ENCODE results near the gene HSP90AA1.
A peak's percentile ranks its signal among the peaks of the same experiment; 100 is the strongest.

Gene HSP90AA1

DNA sequence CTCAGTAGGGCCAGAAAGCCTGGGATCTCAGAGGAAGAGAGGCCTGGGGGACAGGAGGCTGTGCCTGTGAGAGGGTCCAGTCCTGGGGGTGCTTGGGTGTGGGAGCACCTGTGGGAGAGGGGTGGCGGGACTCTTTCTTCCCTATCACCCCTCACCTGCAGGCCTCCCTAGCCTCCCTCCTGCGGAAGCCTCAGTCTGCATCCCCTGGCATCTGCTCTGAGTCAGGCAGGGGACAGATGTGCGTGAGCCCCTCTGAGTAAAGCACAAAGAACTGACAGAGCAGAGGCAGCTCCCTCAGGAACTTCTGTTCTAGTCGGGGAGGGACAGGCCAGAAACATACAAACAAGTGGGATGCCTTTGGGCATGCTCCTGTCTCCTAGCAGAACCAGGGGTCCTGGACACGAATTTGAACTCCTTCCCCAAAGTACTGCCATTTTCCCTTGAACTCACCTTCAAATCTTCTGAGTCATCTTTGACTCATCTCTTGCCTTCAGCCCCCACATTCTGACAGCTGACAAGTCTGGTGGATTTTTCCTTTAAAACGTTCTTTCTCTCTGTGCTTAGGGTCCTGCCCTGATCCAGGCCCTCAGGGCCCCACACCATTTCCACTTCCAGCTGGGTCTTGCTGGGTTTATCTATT, 8.5 kb upstream of the HSP90AA1 start:
- peak; percentile 37 for DNase-seq (ENCODE audit: low read depth)
- H3K4me3 ChIP-seq (ENCODE audit: low read depth, low read length), result no peak overlapping the region
- TF ChIP-seq POLR2A (IDR thresholded peaks at IDR 0.05; ENCODE audit: extremely low read depth, insufficient read length) (no peak), MYC (IDR thresholded peaks at IDR 0.05; ENCODE audit: low read depth, low read length) (no peak)
- TF ChIP-seq, protein P1, sequence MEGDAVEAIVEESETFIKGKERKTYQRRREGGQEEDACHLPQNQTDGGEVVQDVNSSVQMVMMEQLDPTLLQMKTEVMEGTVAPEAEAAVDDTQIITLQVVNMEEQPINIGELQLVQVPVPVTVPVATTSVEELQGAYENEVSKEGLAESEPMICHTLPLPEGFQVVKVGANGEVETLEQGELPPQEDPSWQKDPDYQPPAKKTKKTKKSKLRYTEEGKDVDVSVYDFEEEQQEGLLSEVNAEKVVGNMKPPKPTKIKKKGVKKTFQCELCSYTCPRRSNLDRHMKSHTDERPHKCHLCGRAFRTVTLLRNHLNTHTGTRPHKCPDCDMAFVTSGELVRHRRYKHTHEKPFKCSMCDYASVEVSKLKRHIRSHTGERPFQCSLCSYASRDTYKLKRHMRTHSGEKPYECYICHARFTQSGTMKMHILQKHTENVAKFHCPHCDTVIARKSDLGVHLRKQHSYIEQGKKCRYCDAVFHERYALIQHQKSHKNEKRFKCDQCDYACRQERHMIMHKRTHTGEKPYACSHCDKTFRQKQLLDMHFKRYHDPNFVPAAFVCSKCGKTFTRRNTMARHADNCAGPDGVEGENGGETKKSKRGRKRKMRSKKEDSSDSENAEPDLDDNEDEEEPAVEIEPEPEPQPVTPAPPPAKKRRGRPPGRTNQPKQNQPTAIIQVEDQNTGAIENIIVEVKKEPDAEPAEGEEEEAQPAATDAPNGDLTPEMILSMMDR (IDR thresholded peaks at IDR 0.05; ENCODE audit: low read depth, low read length), result no peak
- TF ChIP-seq, protein P2, sequence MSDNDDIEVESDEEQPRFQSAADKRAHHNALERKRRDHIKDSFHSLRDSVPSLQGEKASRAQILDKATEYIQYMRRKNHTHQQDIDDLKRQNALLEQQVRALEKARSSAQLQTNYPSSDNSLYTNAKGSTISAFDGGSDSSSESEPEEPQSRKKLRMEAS (IDR thresholded peaks at IDR 0.05; ENCODE audit: low read depth, low read length), result no peak

DNA sequence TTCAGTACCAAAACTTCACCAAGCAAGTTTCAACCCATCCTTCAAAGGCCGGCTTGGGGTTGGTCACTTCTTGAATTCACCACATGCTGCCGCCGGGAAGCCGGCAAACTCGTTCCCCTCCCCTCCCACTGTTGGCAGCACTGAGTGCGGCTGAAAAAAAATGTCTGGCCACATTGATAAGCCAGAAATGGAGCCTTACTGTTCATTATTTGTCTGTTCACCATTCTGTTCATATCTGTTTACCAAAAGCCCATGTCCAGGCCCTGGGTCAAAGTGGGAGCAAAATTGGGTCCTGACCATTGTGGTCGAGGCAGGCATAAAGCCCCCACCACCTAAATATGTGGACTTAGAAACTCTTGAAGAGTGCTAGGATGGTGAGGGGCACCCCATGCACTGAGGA, 7.3 kb upstream of the HSP90AA1 start:
- no peak overlapping the region for H3K4me3 ChIP-seq (ENCODE audit: low read depth, low read length)
- TF ChIP-seq POLR2A (IDR thresholded peaks at IDR 0.05; ENCODE audit: extremely low read depth, insufficient read length), result no peak
- no peak for TF ChIP-seq MYC (IDR thresholded peaks at IDR 0.05; ENCODE audit: low read depth, low read length)
- TF ChIP-seq, protein P2 (IDR thresholded peaks at IDR 0.05; ENCODE audit: low read depth, low read length), result no peak
- TF ChIP-seq, protein P1 (IDR thresholded peaks at IDR 0.05; ENCODE audit: low read depth, low read length), result no peak
- DNase-seq (ENCODE audit: low read depth), result no peak

DNA sequence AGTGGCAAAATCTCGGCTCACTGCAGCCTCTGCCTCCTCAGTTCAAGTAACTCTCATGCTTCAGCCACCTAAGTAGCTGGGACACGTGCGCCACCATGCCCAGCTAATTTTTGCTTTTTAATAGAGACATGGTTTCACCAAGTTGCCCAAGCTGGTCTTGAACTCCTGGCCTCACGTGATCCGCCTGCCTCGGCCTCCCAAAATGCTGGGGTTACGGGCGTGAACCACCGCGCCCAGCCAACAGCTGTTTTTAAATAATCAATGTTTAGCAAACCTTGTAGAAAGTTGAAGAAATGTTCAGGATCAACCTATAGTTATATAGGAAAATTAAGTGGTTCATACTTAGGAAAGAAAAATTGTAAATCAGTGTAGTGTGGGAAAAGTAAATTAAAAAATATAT, 6.0 kb upstream of the HSP90AA1 start:
- no peak for DNase-seq (ENCODE audit: low read depth)
- H3K4me3 ChIP-seq (ENCODE audit: low read depth, low read length), result no peak overlapping the region
- TF ChIP-seq, protein P2 (IDR thresholded peaks at IDR 0.05; ENCODE audit: low read depth, low read length), result no peak
- TF ChIP-seq, protein P1 (IDR thresholded peaks at IDR 0.05; ENCODE audit: low read depth, low read length), result no peak
- TF ChIP-seq POLR2A (IDR thresholded peaks at IDR 0.05; ENCODE audit: extremely low read depth, insufficient read length) (no peak), MYC (IDR thresholded peaks at IDR 0.05; ENCODE audit: low read depth, low read length) (no peak)

DNA sequence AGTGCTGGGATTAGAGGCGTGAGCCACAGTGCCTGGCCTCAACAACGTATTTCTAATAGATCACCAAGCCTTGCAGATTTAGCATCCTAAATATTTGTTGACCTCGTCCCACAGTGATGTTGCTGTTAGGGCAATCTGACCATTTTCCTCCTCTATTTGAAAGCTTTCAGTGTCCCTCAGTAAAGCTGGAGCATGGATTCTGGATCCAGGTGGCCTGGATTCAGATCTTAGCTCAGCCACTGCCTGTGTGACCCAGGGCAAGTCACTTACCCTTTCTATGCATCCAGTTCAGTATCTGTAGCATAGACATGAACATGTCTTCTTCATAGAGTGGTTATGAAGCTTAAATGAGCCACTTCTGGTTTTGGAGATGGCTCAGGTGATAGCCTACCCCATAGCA, 3.9 kb upstream of the HSP90AA1 start:
- DNase-seq (ENCODE audit: low read depth), result no peak
- H3K4me3 ChIP-seq (ENCODE audit: low read depth, low read length), result no peak overlapping the region
- TF ChIP-seq, protein P2 (IDR thresholded peaks at IDR 0.05; ENCODE audit: low read depth, low read length), result no peak
- TF ChIP-seq POLR2A (IDR thresholded peaks at IDR 0.05; ENCODE audit: extremely low read depth, insufficient read length) (no peak), MYC (IDR thresholded peaks at IDR 0.05; ENCODE audit: low read depth, low read length) (no peak)
- TF ChIP-seq, protein P1 (IDR thresholded peaks at IDR 0.05; ENCODE audit: low read depth, low read length), result no peak

DNA sequence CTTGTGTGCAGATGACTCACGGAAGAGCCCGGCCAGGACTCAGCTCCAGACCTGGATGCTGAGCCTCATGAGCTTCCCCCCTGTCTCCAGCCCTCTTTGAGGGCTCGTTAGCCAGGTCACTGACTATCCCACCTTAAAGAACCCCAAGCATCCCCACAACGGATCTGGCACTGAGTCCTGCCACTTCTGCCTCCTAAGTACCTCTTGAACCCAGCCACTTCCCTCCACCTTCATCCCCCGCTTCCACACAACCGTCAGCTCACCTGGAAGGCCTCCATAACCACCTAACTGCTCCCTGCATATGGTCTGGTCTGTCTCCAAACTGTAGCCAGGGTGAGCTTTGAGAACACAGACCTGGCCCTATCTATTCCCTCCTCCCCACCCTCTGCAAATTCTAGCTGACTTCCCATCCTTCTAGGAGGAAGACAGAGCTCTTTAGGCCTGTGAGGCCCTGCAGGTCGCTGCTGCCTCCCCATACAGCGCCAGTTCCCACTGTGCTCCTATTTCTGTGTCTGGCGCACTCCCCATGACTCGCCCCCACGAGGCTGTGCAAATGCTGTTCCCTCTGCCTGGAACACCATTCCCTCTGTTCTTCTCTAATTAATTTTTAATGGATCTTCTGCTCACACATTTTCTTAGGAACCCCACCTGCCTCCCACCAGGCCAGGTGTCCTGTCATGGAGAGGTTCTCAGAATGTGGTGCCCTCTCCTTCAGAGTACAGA, 2.9 kb upstream of the HSP90AA1 start:
- H3K4me3 ChIP-seq (ENCODE audit: low read depth, low read length), result no peak overlapping the region
- TF ChIP-seq MYC (IDR thresholded peaks at IDR 0.05; ENCODE audit: low read depth, low read length), result no peak
- TF ChIP-seq, protein P2 (IDR thresholded peaks at IDR 0.05; ENCODE audit: low read depth, low read length), result no peak
- TF ChIP-seq, protein P1 (IDR thresholded peaks at IDR 0.05; ENCODE audit: low read depth, low read length), result no peak
- no peak for TF ChIP-seq POLR2A (IDR thresholded peaks at IDR 0.05; ENCODE audit: extremely low read depth, insufficient read length)
- no peak for DNase-seq (ENCODE audit: low read depth)

All from NB4 (cell line).